ENCODE results near the gene ARHGEF39. TPM values are rescaled to one million over a fixed set of nuclear protein-coding genes. Genes with fewer than 3 reads are reported as not detected.

ARHGEF39 gene, protein sequence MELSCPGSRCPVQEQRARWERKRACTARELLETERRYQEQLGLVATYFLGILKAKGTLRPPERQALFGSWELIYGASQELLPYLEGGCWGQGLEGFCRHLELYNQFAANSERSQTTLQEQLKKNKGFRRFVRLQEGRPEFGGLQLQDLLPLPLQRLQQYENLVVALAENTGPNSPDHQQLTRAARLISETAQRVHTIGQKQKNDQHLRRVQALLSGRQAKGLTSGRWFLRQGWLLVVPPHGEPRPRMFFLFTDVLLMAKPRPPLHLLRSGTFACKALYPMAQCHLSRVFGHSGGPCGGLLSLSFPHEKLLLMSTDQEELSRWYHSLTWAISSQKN
- 1 to 10 TPM in 1 of 4 donors, under 1 TPM in 1, not detected in 2; 0.88 to 2.2 TPM for total RNA-seq

DNA sequence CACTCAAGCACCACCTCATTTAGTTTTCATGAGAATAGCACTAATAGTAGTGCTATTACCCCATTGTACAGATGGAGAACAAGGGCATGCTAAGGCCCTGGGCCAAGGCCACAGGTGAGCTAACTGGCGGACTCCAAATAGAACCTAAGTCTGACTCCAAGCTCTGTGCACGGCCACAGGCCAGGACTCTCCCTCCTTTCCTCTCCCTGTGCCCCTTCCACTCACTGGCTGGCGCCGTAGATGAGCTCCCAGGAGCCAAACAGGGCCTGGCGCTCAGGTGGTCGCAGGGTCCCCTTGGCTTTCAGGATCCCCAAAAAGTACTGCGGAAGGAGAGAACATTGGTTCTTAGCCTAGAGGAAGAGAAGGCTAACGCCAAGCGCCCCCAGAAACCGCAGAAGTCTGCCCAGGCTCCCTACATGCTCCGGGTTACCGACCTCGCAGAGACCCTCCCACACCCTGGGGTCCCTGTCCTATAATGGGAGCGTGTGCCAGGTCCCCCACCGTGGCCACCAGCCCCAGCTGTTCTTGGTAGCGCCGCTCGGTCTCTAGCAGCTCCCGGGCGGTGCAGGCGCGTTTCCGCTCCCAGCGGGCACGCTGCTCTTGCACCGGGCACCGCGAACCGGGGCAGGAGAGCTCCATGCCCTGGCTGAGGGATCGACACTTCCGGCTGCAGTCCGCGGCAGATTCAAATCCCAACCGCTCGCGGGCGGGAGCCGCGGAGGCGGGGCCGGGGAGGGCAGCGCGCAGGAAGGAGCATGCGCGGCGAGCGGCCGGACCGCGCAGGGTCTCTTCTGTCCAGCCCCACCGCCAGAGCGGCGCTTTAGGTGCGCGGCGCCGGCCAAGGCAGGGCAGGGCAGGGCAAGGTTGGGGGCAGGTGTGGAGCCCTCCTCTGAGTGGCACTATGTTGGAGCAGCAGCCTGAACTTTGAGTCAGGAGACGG lies at the start of gene ARHGEF39:
Gene ARHGEF39 (minus strand): TSS at position 665 of the 940 bp plus-strand sequence. CDS start 26 bp downstream, at position 639.
- TF ChIP-seq, protein P1, sequence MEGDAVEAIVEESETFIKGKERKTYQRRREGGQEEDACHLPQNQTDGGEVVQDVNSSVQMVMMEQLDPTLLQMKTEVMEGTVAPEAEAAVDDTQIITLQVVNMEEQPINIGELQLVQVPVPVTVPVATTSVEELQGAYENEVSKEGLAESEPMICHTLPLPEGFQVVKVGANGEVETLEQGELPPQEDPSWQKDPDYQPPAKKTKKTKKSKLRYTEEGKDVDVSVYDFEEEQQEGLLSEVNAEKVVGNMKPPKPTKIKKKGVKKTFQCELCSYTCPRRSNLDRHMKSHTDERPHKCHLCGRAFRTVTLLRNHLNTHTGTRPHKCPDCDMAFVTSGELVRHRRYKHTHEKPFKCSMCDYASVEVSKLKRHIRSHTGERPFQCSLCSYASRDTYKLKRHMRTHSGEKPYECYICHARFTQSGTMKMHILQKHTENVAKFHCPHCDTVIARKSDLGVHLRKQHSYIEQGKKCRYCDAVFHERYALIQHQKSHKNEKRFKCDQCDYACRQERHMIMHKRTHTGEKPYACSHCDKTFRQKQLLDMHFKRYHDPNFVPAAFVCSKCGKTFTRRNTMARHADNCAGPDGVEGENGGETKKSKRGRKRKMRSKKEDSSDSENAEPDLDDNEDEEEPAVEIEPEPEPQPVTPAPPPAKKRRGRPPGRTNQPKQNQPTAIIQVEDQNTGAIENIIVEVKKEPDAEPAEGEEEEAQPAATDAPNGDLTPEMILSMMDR (IDR thresholded peaks at IDR 0.05; ENCODE audit: low read depth) = no peak

DNA sequence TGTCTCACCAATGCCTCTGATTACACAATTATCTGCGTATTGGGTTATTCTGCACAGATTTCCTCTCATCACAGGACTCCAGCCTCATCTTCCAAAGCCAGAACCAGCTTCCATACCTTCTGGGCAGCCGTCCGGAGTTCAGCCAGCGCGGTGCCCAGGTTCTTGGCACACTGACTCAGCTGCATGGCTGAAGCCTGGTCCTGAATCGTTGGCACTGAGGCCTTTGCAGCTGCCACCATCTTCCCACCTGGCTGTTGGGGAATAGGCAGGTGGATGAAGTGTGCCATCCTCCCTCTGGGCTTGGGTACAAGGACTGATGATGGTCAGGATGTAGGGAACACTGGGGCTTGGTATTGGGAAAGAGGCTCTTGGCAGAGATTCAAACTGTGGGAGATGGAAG lies 49.1 kb upstream of the ARHGEF39 start:
- TF ChIP-seq, protein P1 (IDR thresholded peaks at IDR 0.05; ENCODE audit: low read depth) = no peak

DNA sequence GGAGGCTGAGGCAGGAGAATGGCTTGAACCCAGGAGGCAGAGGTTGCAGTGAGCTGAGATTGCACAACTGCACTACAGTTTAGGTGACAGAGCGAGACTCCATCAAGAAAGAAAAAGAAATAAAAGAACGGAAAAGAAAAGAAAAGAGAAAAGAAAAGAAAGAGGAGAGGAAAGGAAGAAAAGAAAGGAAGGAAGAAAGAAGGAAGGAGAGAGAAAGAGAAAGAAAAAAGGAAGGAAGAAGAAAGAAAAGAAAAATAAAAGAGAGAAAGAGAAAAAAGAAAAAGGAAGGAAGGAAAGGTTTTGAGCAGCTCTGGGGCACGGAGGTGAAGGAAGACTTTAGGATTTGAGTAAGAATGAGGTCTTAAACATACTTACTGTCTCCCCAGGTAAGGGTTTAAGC lies 48.6 kb upstream of the ARHGEF39 start:
- TF ChIP-seq, protein P1 (IDR thresholded peaks at IDR 0.05; ENCODE audit: low read depth) = no peak

DNA sequence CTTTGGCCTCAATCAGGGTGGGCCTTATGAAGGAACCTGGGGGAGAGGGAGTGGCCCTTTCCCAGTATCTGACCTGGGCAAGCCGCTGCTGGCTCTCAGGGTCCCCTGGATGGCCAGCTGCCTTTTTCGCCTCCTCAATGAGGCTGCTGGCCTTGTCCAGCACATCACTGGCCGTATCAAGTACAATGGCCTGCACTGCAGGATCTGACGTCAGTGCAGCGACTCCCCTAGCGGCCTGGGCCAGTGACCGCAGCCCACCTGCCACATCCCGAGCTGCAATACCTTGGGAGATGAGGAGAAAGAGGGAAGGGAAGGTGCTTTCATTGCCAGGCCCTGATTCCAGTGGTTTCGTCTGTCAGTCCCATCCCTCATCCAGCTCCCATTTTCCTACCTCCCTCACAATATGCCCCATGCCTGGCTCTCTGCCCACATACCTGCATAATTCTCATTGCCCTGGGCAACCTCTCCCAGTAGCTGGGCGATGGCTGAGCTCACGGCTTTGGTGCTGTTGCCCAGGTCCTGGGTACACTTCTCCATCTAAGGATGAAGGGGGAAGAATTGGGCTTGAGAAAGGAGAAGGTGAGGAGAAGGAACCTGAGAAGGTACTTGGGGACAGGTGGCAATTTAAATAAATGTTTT lies 47.9 kb upstream of the ARHGEF39 start:
- TF ChIP-seq, protein P1 (IDR thresholded peaks at IDR 0.05; ENCODE audit: low read depth) = no peak

DNA sequence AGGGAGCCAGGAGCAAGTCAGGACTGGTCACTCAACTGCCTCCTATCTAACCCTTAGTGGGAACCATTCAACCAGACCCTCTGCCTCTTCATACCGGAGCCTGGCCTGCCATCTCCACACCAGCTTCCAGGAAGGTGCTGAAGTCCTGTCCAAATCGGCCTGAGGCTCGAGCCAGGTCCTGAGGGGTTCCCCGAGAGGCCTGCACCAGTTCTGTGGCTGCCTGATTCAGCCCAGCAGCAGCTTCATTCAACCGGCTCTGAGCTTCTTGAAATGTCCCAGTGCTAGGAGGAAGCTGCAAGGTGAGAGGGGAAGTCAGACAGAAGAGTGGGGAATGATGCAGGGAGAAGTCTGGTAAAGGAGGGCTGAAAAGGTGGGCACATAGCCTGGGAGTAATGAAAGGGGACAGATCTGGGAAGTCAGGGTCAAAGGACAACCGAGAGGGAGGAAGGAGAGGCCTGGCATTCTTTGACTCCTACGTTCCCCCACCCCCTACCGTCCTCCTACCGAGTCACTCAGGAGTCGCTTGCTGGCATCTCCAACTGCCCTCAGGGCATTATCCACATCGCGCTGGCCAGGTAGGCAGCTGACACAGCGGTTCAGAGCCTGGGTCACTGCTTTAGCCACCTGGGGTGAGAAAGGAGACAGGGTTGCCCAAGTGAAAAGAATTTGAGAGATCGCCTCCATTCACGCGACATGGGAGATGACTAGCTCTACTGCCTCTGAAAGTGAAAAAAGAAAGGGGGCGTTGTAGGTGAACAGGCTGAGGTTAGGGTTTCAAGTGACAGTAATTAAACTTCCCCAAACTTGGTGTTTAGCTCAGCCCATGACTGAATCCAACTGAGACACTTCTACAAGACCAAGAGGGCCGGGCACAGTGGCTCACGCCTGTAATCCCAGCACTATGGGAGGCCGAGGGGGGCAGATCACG lies 46.8 kb upstream of the ARHGEF39 start:
- TF ChIP-seq, protein P1 (IDR thresholded peaks at IDR 0.05; ENCODE audit: low read depth) = no peak

DNA sequence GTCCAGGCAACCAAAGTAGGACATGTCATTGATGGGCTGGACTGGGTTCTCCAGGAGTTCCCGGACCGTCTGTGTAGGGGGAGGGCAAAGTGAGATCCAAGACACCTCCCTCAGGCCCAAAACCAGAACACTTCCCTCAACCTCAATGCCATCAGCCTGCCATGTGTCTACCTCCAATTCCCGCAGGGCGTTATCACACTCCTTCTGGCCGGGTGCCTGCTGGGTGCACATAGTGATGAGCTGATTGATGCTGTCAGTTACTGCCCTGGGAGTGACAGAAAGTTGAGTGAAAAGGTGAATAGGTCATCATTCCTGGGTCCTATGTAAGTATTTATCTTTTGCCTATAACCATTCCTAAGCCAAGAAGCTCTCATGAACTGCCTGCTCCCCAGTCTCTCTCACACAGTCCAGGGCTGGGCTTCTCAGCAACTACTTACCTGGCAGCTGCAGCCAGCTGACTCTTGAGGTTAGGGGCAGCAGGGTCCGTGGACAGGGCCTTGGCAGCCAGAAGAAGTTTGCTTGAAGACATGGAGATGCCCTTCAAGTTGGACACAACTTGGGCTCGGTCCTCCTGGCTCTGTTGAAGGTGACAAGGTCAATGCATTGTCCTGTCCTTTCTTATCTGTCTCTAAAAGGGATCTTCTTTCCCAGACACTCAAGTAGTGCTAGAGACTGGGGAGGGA lies 46.0 kb upstream of the ARHGEF39 start:
- TF ChIP-seq, protein P1 (IDR thresholded peaks at IDR 0.05; ENCODE audit: low read depth) = no peak

Data from subcutaneous adipose tissue (tissue), 4 donors.